OCI-LY3 (cell line): ENCODE results near the gene TPRN.

Experiments
- H2AFZ ChIP-seq: fragments of 200-600, 300-600 bp; shearing (Covaris generic); 2 replicates; pipeline ENCODE4 v1.6.0; 2014; ENCODE audit warnings: antibody characterized with exemption, low read depth, low read length
- H3K27ac ChIP-seq: fragments of 200-600, 300-600 bp; sonication (generic); 2 replicates; pipeline ENCODE4 v1.5.1; 2014; ENCODE audit warnings: mild to moderate bottlenecking, low read length, moderate library complexity, mixed read lengths
- H3K27me3 ChIP-seq: fragments of 200-600, 300-600 bp; sonication (generic); 2 replicates; pipeline ENCODE4 v1.6.1; 2014; ENCODE audit warnings: low read depth, low read length, mixed read lengths
- H3K36me3 ChIP-seq: fragments of 200-600, 300-600 bp; sonication (generic); replicated peaks from 2 replicates; pipeline ENCODE3; 2014; ENCODE audit warnings: low read depth, low read length, mixed read lengths
- H3K4me1 ChIP-seq: fragments of 300-600, 200-600 bp; sonication (generic); 2 replicates; pipeline ENCODE4 v1.6.1; 2014; ENCODE audit warnings: low read length, mixed read lengths
- H3K4me2 ChIP-seq: fragments of 200-600, 300-600 bp; sonication (generic); 2 replicates; pipeline ENCODE4 v1.6.1; 2014; ENCODE audit warnings: low read length, mixed read lengths
- H3K4me3 ChIP-seq: fragments of 300-600, 200-600 bp; sonication (generic); 2 replicates; pipeline ENCODE4 v1.5.1; 2014; ENCODE audit warnings: antibody characterized with exemption, mild to moderate bottlenecking, low read length, moderate library complexity
- H3K79me2 ChIP-seq: fragments of 300-600, 200-600 bp; shearing (Covaris generic); 2 replicates; pipeline ENCODE4 v1.6.1; 2014; ENCODE audit warnings: mild to moderate bottlenecking, low read length, mixed read lengths
- H3K9ac ChIP-seq: fragments of 300-600, 200-600 bp; shearing (Covaris generic); 2 replicates; pipeline ENCODE4 v1.6.0; 2014; ENCODE audit warnings: mild to moderate bottlenecking, low read length, moderate library complexity
- H3K9me3 ChIP-seq: fragments of 200-600, 300-600 bp; shearing (Covaris generic); 2 replicates; pipeline ENCODE4 v1.6.1; 2014; ENCODE audit warnings: low read length, mixed read lengths; ENCODE audit not compliant: insufficient read depth
- H4K20me1 ChIP-seq: fragments of 200-600, 300-600 bp; sonication (generic); 2 replicates; pipeline ENCODE4 v1.6.1; 2016; ENCODE audit warnings: low read length, mixed read lengths; ENCODE audit not compliant: insufficient read depth
- CTCF ChIP-seq: fragments of 200-600, 300-600 bp; sonication (generic); IDR thresholded peaks from 2 replicates; pipeline ENCODE4 v1.5.1; 2014; ENCODE audit warnings: antibody characterized with exemption, low read length, low read depth
- EZH2phosphoT487 ChIP-seq: fragments of 200-600 bp; shearing (Covaris generic); IDR thresholded peaks from 2 replicates; pipeline ENCODE4 v1.6.1; 2018; ENCODE audit warnings: antibody characterized with exemption, mixed run types, low read depth

TPRN gene

DNA sequence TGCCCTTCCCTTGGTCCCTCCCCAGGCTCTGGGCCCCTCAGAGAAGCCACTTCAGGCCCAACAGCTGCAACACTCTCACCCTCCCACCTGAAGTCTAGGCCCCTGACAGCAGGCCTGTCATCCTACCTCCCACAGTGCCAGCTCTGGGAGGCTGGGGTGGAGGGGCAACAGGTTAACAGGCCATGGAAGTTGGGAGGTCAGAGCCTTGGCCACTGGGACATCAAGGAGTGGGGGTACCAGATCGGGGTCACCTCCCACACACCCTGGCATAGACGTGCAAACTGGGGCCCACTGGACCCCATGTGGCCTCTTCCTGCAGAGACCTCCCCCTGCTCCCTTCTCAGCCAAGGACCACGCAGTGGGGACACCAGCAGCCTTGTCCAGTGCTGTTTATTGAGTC lies 9.3 kb downstream of the TPRN start:
- no peaks in the 10 kb centered on the region for H3K9me3 ChIP-seq
- peaks cover 41% of the 10 kb centered on the region for H3K79me2 ChIP-seq
- H2AFZ ChIP-seq: no peak overlapping the region
- H4K20me1 ChIP-seq: no peaks in the 10 kb centered on the region
- peaks cover 6% of the 10 kb centered on the region for H3K36me3 ChIP-seq
- no peak overlapping the region for H3K4me2 ChIP-seq
- H3K27ac ChIP-seq: no peak overlapping the region
- H3K9ac ChIP-seq: no peak overlapping the region
- no peak overlapping the region for H3K4me3 ChIP-seq
- no peaks in the 10 kb centered on the region for H3K27me3 ChIP-seq
- TF ChIP-seq CTCF (no peak), EZH2phosphoT487 (no peak)
- H3K4me1 ChIP-seq: peaks cover 18% of the 10 kb centered on the region

- Histone ChIP-seq H4K20me1 (no peaks in the 10 kb centered on the region), H3K9me3 (no peaks in the 10 kb centered on the region), H3K36me3 (peaks cover 8% of the 10 kb centered on the region), H3K79me2 (peaks cover 46% of the 10 kb centered on the region), H3K27ac (no peak overlapping the region), H2AFZ (no peak overlapping the region), H3K27me3 (no peaks in the 10 kb centered on the region), H3K9ac (no peak overlapping the region), H3K4me1 (peaks cover 18% of the 10 kb centered on the region), H3K4me2 (peak overlapping the region; percentile 90), H3K4me3 (no peak overlapping the region)
- TF ChIP-seq CTCF (no peak), EZH2phosphoT487 (no peak)
Observed at GRCh38 chr9:137190315-137190856, 10.2 kb downstream of the TPRN start.

GRCh38 chr9:137189297-137190295 lies 10.9 kb downstream of the TPRN start:
- no peaks in the 10 kb centered on the region for H3K27me3 ChIP-seq
- peak overlapping the region; percentile 80 for H3K27ac ChIP-seq
- peak overlapping the region; percentile 80 for H3K9ac ChIP-seq
- no peaks in the 10 kb centered on the region for H4K20me1 ChIP-seq
- peaks cover 8% of the 10 kb centered on the region for H3K36me3 ChIP-seq
- H3K4me3 ChIP-seq: peak overlapping the region; percentile 86
- no peaks in the 10 kb centered on the region for H3K9me3 ChIP-seq
- peaks cover 46% of the 10 kb centered on the region for H3K79me2 ChIP-seq
- no peak overlapping the region for H2AFZ ChIP-seq
- peaks cover 18% of the 10 kb centered on the region for H3K4me1 ChIP-seq
- no peak for TF ChIP-seq CTCF
- TF ChIP-seq EZH2phosphoT487: no peak
- H3K4me2 ChIP-seq: peak overlapping the region; percentile 90
